ENCODE results near the gene TMCC1. TPM values are rescaled to one million over a fixed set of nuclear protein-coding genes. Genes with fewer than 3 reads are reported as not detected.
"Not testable (repeated sequence)": the region's sequence is repeated elsewhere in the genome, so short reads cannot be mapped to it uniquely, and the experiment has no call there.

The TMCC1 gene
- polyA plus RNA-seq, 1 of the 3 experiments (the other 2 are of a cell fraction) = 7.2 TPM

DNA sequence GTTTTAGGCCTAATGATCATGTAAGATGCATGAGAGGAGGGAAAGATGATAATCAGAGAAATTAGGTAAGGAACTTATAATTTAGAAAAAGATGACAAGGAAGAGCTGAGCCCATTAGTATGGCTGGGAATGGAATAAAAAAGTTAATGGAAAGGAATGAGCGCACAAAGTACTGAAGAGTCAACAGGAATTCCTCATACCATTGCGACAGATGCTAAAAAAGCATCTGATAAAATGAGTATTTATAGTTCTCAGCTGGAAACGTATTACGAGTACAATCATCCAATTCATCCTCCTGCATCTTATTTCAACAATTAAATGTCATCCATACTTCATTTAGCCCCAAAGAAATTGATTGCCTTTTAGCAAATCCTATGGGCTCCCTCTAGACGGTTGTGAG lies 58.9 kb downstream of the TMCC1 start:
- ChIA-PET CTCF (interaction anchor here (1.1 to 1.3 kb wide), 2 partner anchors 9 to 101 kb away, joined by 3 to 5 read pairs; no protein-coding TSS in a partner anchor), POLR2A (no interaction called here)
- 95% methylated on average over 5 of the region's 5 CpGs for WGBS (ENCODE audit: low lambda C conversion rate)
- DNase-seq = no peak
- peaks cover 11% of the 10 kb centered on the region; the same call in 1 of the 2 replicates for H3K79me2 ChIP-seq (ENCODE audit: insufficient read depth)
- H3K4me1 ChIP-seq (ENCODE audit: control insufficient read depth in 1 of 2, insufficient read depth in 2 of 2, low read depth in 1 of 2, low read length in 1 of 2) = no peaks in the 10 kb centered on the region; a peak in 3 of 4 replicates
- H4K20me1 ChIP-seq (ENCODE audit: insufficient read depth) = no peaks in the 10 kb centered on the region
- H3K9me2 ChIP-seq = no peaks in the 10 kb centered on the region
- 0 out of 2 replicates have a peak, but pooled peaks cover 3% of the 10 kb centered on the region for H3K9me3 ChIP-seq
- H2AFZ ChIP-seq (ENCODE audit: low read depth) = no peak overlapping the region
- TF ChIP-seq TEAD4 (IDR thresholded peaks at IDR 0.05; ENCODE audit: borderline replicate concordance, insufficient read depth) = no peak
- TF ChIP-seq POLR2AphosphoS5 (IDR thresholded peaks at IDR 0.05; ENCODE audit: low read depth, low read length) = no peak
- TF ChIP-seq, protein P1, sequence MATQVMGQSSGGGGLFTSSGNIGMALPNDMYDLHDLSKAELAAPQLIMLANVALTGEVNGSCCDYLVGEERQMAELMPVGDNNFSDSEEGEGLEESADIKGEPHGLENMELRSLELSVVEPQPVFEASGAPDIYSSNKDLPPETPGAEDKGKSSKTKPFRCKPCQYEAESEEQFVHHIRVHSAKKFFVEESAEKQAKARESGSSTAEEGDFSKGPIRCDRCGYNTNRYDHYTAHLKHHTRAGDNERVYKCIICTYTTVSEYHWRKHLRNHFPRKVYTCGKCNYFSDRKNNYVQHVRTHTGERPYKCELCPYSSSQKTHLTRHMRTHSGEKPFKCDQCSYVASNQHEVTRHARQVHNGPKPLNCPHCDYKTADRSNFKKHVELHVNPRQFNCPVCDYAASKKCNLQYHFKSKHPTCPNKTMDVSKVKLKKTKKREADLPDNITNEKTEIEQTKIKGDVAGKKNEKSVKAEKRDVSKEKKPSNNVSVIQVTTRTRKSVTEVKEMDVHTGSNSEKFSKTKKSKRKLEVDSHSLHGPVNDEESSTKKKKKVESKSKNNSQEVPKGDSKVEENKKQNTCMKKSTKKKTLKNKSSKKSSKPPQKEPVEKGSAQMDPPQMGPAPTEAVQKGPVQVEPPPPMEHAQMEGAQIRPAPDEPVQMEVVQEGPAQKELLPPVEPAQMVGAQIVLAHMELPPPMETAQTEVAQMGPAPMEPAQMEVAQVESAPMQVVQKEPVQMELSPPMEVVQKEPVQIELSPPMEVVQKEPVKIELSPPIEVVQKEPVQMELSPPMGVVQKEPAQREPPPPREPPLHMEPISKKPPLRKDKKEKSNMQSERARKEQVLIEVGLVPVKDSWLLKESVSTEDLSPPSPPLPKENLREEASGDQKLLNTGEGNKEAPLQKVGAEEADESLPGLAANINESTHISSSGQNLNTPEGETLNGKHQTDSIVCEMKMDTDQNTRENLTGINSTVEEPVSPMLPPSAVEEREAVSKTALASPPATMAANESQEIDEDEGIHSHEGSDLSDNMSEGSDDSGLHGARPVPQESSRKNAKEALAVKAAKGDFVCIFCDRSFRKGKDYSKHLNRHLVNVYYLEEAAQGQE (IDR thresholded peaks at IDR 0.05; ENCODE audit: low read depth, low read length) = no peak
- TF ChIP-seq, protein P2, sequence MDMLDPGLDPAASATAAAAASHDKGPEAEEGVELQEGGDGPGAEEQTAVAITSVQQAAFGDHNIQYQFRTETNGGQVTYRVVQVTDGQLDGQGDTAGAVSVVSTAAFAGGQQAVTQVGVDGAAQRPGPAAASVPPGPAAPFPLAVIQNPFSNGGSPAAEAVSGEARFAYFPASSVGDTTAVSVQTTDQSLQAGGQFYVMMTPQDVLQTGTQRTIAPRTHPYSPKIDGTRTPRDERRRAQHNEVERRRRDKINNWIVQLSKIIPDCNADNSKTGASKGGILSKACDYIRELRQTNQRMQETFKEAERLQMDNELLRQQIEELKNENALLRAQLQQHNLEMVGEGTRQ (IDR thresholded peaks at IDR 0.05; ENCODE audit: borderline replicate concordance, low read depth, low read length) = no peak
- TF ChIP-seq, protein P3, sequence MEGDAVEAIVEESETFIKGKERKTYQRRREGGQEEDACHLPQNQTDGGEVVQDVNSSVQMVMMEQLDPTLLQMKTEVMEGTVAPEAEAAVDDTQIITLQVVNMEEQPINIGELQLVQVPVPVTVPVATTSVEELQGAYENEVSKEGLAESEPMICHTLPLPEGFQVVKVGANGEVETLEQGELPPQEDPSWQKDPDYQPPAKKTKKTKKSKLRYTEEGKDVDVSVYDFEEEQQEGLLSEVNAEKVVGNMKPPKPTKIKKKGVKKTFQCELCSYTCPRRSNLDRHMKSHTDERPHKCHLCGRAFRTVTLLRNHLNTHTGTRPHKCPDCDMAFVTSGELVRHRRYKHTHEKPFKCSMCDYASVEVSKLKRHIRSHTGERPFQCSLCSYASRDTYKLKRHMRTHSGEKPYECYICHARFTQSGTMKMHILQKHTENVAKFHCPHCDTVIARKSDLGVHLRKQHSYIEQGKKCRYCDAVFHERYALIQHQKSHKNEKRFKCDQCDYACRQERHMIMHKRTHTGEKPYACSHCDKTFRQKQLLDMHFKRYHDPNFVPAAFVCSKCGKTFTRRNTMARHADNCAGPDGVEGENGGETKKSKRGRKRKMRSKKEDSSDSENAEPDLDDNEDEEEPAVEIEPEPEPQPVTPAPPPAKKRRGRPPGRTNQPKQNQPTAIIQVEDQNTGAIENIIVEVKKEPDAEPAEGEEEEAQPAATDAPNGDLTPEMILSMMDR (IDR thresholded peaks at IDR 0.05) = no peak
- TF ChIP-seq EZH2phosphoT487 (IDR thresholded peaks at IDR 0.05; ENCODE audit: borderline replicate concordance, low read depth) = no peak
- no peak for TF ChIP-seq FOXM1 (IDR thresholded peaks at IDR 0.05; ENCODE audit: low read depth)
- TF ChIP-seq RAD21 (IDR thresholded peaks at IDR 0.05; ENCODE audit: low read length) = no peak
- TF ChIP-seq EP300 (IDR thresholded peaks at IDR 0.05; ENCODE audit: borderline replicate concordance in 1 of 2, low read depth in 1 of 2, low read length in 1 of 2) = no peak
- H3K4me2 ChIP-seq = no peak overlapping the region
- peaks cover 0 to 7% of the 10 kb centered on the region in 2 experiments for H3K36me3 ChIP-seq (replicated peaks in 1 of 2; ENCODE audit: control insufficient read depth in 1 of 2, insufficient read depth in 2 of 2, low read length in 1 of 2)
- no peak overlapping the region; a peak in 1 of 4 replicates for H3K27ac ChIP-seq (ENCODE audit: low read depth in 2 of 2, low read length in 1 of 2)
- H3K9ac ChIP-seq = no peak overlapping the region
- H3F3A ChIP-seq (replicated peaks; ENCODE audit: insufficient read depth) = peaks cover 9% of the 10 kb centered on the region
- no peak overlapping the region for H3K4me3 ChIP-seq (ENCODE audit: low read depth in 2 of 2, low read length in 1 of 2)
- no peaks in the 10 kb centered on the region for H3K27me3 ChIP-seq (ENCODE audit: insufficient read depth)

DNA sequence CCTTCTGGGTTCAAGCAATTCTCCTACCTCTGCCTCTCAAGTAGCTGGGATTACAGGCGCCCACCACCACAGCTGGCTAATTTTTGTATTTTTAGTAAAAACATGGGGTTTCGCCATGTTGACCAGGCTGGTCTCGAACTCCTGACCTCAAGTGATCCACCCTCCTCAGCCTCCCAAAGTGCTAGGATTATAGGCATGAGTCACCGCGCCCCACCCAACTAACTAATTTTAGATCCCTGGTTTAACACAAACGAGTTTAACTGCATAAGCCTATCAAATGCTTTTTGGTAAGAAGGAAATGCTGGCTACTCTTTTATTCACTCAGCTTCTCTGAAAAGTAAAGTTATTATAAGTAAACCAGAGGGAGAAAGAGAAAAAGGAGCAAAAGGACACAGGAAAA lies 61.6 kb downstream of the TMCC1 start:
- H3K4me3 ChIP-seq (ENCODE audit: low read depth in 2 of 2, low read length in 1 of 2); DNase-seq; H3K4me2 ChIP-seq; H3K4me1 ChIP-seq (ENCODE audit: control insufficient read depth in 1 of 2, insufficient read depth in 2 of 2, low read depth in 1 of 2, low read length in 1 of 2); H3K9me3 ChIP-seq; POLR2A ChIA-PET; H3K9me2 ChIP-seq; H2AFZ ChIP-seq (ENCODE audit: low read depth); H3K27ac ChIP-seq (ENCODE audit: low read depth in 2 of 2, low read length in 1 of 2); H4K20me1 ChIP-seq (ENCODE audit: insufficient read depth); H3K27me3 ChIP-seq (ENCODE audit: insufficient read depth); H3F3A ChIP-seq (replicated peaks; ENCODE audit: insufficient read depth); H3K9ac ChIP-seq: not testable (repeated sequence)
- Histone ChIP-seq H3K79me2 (ENCODE audit: insufficient read depth) (peaks cover 14% of the 10 kb centered on the region; the same call in 1 of the 2 replicates), H3K36me3 (replicated peaks in 1 of 2; ENCODE audit: control insufficient read depth in 1 of 2, insufficient read depth in 2 of 2, low read length in 1 of 2) (peaks cover 13% of the 10 kb centered on the region in 2 experiments)
- WGBS (ENCODE audit: low lambda C conversion rate) = 86% methylated on average over 4 of the region's 6 CpGs
- CTCF ChIA-PET = interaction anchor here (1.2 to 3.8 kb wide), 7 partner anchors 19 to 341 kb away, joined by 3 to 21 read pairs (median 10); no protein-coding TSS in a partner anchor
